Skeletal muscle satellite cell (primary cell): Measurements from ENCODE around the gene SPIB.

ENCODE experiments used
- H3K27me3 ChIP-seq: 2 replicates; pipeline ENCODE4 v1.7.0; 2013; ENCODE audit warnings: low read length; ENCODE audit not compliant: control insufficient read depth, insufficient read depth
- H3K36me3 ChIP-seq: 2 replicates; pipeline ENCODE4 v1.7.0; 2013; ENCODE audit warnings: mild to moderate bottlenecking, control low read depth, low read length; ENCODE audit not compliant: insufficient read depth
- H3K4me1 ChIP-seq: 2 replicates; pipeline ENCODE4 v1.7.0; 2013; ENCODE audit warnings: low read length; ENCODE audit not compliant: control insufficient read depth, insufficient read depth
- H3K4me2 ChIP-seq: 2 replicates; pipeline ENCODE4 v1.7.0; 2013; ENCODE audit warnings: mild to moderate bottlenecking, low read length
- H3K4me3 ChIP-seq: 2 replicates; pipeline ENCODE4 v1.7.0; 2013; ENCODE audit warnings: low read length
- H3K9ac ChIP-seq: 2 replicates; pipeline ENCODE4 v1.7.0; 2013; ENCODE audit warnings: mild to moderate bottlenecking, low read depth, low read length, moderate library complexity
- H3K9me3 ChIP-seq: replicated peaks from 2 replicates; pipeline ENCODE4 v1.7.0; 2013; ENCODE audit warnings: mild to moderate bottlenecking, control low read depth, low read length

Gene SPIB

GRCh38 chr19:50394017-50394416 lies 24.7 kb upstream of the SPIB start:
- H3K4me1 ChIP-seq = no peaks in the 10 kb centered on the region
- H3K4me2 ChIP-seq = no peak overlapping the region
- no peak overlapping the region for H3K4me3 ChIP-seq
- H3K9me3 ChIP-seq = no peaks in the 10 kb centered on the region
- no peak overlapping the region for H3K9ac ChIP-seq
- H3K36me3 ChIP-seq = peaks cover 4% of the 10 kb centered on the region
- H3K27me3 ChIP-seq = no peaks in the 10 kb centered on the region

GRCh38 chr19:50398675-50399367 lies 19.9 kb upstream of the SPIB start:
- H3K4me1 ChIP-seq = no peaks in the 10 kb centered on the region
- no peak overlapping the region for H3K9ac ChIP-seq
- H3K36me3 ChIP-seq = peaks cover 5% of the 10 kb centered on the region
- no peaks in the 10 kb centered on the region for H3K9me3 ChIP-seq
- H3K4me3 ChIP-seq = no peak overlapping the region
- H3K4me2 ChIP-seq = no peak overlapping the region
- H3K27me3 ChIP-seq = no peaks in the 10 kb centered on the region

GRCh38 chr19:50399368-50399745 lies 19.4 kb upstream of the SPIB start:
- H3K27me3 ChIP-seq = no peaks in the 10 kb centered on the region
- H3K4me3 ChIP-seq = no peak overlapping the region
- H3K9ac ChIP-seq = no peak overlapping the region
- no peaks in the 10 kb centered on the region for H3K4me1 ChIP-seq
- peaks cover 5% of the 10 kb centered on the region for H3K36me3 ChIP-seq
- H3K4me2 ChIP-seq = no peak overlapping the region
- no peaks in the 10 kb centered on the region for H3K9me3 ChIP-seq

GRCh38 chr19:50401605-50402450 lies 16.9 kb upstream of the SPIB start:
- no peak overlapping the region for H3K4me2 ChIP-seq
- H3K9ac ChIP-seq = no peak overlapping the region
- peaks cover 5% of the 10 kb centered on the region for H3K36me3 ChIP-seq
- H3K27me3 ChIP-seq = no peaks in the 10 kb centered on the region
- no peaks in the 10 kb centered on the region for H3K9me3 ChIP-seq
- H3K4me1 ChIP-seq = no peaks in the 10 kb centered on the region
- no peak overlapping the region for H3K4me3 ChIP-seq

- H3K4me3 ChIP-seq = no peak overlapping the region
- no peak overlapping the region for H3K4me2 ChIP-seq
- H3K36me3 ChIP-seq = peaks cover 5% of the 10 kb centered on the region
- no peak overlapping the region for H3K9ac ChIP-seq
- no peaks in the 10 kb centered on the region for H3K9me3 ChIP-seq
- no peaks in the 10 kb centered on the region for H3K27me3 ChIP-seq
- H3K4me1 ChIP-seq = no peaks in the 10 kb centered on the region
These were observed 16.0 kb upstream of the SPIB start for GRCh38 chr19:50402544-50403301.

- Histone ChIP-seq H3K9me3 (no peaks in the 10 kb centered on the region), H3K9ac (no peak overlapping the region), H3K4me3 (no peak overlapping the region), H3K27me3 (no peaks in the 10 kb centered on the region), H3K36me3 (peaks cover 5% of the 10 kb centered on the region), H3K4me1 (no peaks in the 10 kb centered on the region), H3K4me2 (no peak overlapping the region)
These were observed 12.4 kb upstream of the SPIB start for GRCh38 chr19:50406156-50406820.

- H3K9me3 ChIP-seq = no peaks in the 10 kb centered on the region
- H3K36me3 ChIP-seq = peaks cover 5% of the 10 kb centered on the region
- H3K9ac ChIP-seq = no peak overlapping the region
- no peaks in the 10 kb centered on the region for H3K27me3 ChIP-seq
- no peak overlapping the region for H3K4me2 ChIP-seq
- H3K4me1 ChIP-seq = no peaks in the 10 kb centered on the region
- H3K4me3 ChIP-seq = no peak overlapping the region
These were observed 11.9 kb upstream of the SPIB start for GRCh38 chr19:50406829-50407228.

GRCh38 chr19:50409347-50409746 lies 9.4 kb upstream of the SPIB start:
- Histone ChIP-seq H3K4me3 (no peak overlapping the region), H3K36me3 (no peaks in the 10 kb centered on the region), H3K9me3 (no peaks in the 10 kb centered on the region), H3K27me3 (no peaks in the 10 kb centered on the region), H3K4me1 (no peaks in the 10 kb centered on the region), H3K9ac (no peak overlapping the region), H3K4me2 (no peak overlapping the region)

- H3K4me1 ChIP-seq = no peaks in the 10 kb centered on the region
- H3K9ac ChIP-seq = no peak overlapping the region
- H3K27me3 ChIP-seq = no peaks in the 10 kb centered on the region
- no peaks in the 10 kb centered on the region for H3K36me3 ChIP-seq
- no peak overlapping the region for H3K4me2 ChIP-seq
- H3K4me3 ChIP-seq = no peak overlapping the region
- no peaks in the 10 kb centered on the region for H3K9me3 ChIP-seq
These were observed 8.6 kb upstream of the SPIB start for GRCh38 chr19:50410109-50410508.

- H3K9ac ChIP-seq = no peak overlapping the region
- H3K9me3 ChIP-seq = no peaks in the 10 kb centered on the region
- no peaks in the 10 kb centered on the region for H3K36me3 ChIP-seq
- H3K4me3 ChIP-seq = no peak overlapping the region
- H3K27me3 ChIP-seq = no peaks in the 10 kb centered on the region
- H3K4me1 ChIP-seq = no peaks in the 10 kb centered on the region
- H3K4me2 ChIP-seq = no peak overlapping the region
These were observed 6.3 kb upstream of the SPIB start for GRCh38 chr19:50412419-50412818.

- H3K36me3 ChIP-seq = no peaks in the 10 kb centered on the region
- no peak overlapping the region for H3K9ac ChIP-seq
These were observed 5.6 kb upstream of the SPIB start for GRCh38 chr19:50413096-50413495.

More at GRCh38 chr19:50413096-50413495, 5.6 kb upstream of the SPIB start:
- Histone ChIP-seq H3K4me2 (no peak overlapping the region), H3K4me3 (no peak overlapping the region), H3K9me3 (no peaks in the 10 kb centered on the region), H3K4me1 (no peaks in the 10 kb centered on the region), H3K27me3 (no peaks in the 10 kb centered on the region)
